ENCODE measurements around the gene DCAF15.
A peak's percentile ranks its signal among the peaks of the same experiment; 100 is the strongest.

The DCAF15 gene

DNA sequence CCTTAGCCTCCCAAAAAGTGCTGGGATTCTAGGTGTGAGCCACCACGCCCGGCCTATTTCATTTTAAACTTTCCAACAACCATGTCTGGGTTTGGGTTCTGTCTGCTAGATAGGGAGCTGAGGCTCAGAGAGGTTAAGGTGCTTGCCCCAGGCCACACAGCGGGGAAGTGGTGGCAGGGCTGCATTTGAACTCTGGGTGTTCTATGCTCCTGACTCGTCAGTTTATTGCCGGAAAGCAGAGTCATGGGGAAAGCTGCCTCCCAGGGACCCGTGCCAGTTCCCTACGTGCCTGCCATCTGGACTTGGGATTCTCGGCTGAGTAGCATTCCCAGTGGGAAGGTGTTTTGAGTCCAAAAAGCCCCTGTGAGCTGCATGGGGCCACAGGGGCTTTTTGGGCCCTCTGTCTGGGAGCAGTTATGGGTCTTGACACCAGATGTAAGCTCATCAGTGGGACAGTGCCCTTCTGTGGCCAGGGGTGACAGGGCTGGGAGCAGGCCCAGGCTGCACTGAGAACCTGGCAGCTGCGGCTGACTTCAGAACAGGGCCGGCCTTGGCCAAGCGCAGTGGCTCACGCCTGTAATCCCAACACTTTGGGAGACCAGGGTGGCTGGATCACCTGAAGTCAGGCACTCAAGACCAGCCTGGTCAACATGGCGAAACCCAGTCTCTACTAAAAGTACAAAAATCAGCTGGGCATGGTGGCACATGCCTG, 42.9 kb downstream of the DCAF15 start:
- DNase-seq (ENCODE audit: low spot score), result peak; percentile 28

GRCh38 chr19:13995878-13996765, 43.8 kb downstream of the DCAF15 start:
- DNase-seq (ENCODE audit: low spot score), result no peak

DNA sequence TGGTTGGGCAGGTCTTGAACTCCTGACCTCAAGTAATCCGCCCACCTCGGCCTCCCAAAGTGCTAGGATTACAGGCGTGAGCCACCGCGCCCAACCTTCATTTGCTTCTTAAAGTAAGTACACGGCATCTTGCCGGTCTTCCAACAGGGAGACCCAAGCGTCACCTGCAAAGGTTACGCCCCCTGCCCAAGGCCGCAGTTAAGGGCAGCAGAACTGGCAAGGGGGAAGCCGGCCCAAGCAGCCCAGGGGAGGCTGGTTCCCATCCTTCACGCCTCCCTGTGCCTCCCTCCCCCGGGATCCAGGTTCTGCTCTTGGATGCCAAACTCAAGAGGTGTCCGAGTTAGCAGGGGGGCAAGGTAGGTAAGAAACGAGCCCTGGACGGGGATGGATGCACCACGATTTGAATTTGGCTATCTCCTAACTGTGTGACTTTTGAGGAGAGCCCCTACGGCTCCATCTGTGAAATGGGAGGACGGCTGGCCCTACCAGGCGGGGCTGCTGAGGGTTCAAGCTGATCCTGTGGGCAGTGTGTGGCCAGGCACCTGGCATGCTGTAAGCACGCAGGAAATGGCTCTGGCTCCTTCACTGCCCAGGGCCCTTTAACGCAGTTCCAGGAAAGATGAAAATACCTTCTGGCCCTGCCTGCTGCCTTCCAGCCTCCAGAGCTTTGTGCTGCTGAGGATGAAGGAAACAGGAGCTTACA, 44.8 kb downstream of the DCAF15 start:
- DNase-seq (ENCODE audit: low spot score), result no peak

DNA sequence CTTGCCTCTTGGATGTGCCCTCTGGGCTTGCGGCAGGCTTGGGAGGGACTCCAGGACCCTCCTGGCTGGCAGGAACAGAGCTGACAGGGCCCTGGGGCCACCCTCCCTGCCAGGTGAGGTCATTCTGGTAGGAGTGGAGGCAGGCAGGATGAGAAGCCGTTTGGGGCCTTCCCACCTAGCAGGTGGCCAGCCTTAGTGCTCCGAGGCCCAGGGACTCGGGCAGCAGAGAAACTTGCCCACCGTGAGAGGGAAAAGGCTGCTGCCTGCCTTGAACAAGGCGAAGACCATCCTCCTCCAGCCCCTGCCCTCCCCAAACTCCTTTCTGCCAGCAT, 45.3 kb downstream of the DCAF15 start:
- no peak for DNase-seq (ENCODE audit: low spot score)

GRCh38 chr19:13998426-13998825, 46.1 kb downstream of the DCAF15 start:
- DNase-seq (ENCODE audit: low spot score), result no peak

DNA sequence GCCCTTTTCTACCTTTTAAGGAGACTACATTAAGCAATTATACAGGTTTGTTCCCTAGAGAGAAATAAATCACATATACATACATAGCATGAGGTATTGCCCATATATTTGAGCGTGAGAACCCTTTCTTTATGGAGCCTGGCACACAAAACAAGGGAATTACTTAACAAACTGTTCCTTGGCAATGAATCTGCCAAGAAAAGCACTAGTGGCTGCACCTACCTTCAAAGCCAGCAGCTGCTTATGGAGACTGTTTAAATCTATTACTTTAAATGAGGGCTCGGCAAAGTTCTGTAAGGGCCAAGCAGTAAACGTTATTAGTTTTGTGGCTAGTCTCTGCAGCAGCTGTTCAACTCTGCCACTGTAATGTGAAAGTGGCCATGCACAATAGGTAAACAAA, 46.8 kb downstream of the DCAF15 start:
- no peak for DNase-seq (ENCODE audit: low spot score)

DNA sequence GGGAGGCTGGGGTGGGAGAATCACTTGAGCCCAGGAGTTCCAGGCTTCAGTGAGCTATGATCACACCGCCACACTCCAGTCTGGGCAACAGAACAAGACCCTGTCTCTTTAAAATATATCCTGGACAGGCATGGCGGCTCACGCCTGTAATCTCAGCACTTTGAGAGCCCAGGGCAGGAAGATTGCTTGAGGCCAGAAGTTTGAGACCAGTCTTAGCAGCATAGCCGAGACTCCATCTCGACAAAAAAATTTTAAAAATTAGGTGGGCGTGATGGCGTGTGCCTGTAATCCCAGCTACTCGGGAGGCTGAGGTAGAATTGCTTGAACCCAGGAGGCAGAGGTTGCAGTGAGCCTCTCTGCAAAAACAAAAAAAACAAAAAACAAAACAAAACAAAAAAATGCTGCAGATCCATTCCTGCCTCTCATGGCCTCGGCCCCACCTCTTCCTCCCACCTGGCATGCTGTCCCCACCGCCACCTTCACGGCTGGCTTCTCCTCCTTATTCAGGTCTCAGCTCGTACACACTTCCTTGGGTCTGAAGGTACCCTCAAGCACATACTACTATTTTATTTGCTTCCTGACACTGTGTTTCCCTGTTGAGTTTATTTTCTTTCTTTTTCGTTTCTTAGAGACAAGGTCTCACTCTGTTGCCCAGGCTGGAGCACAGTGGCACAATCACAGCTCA, 48.5 kb downstream of the DCAF15 start:
- DNase-seq (ENCODE audit: low spot score), result no peak

GRCh38 chr19:14002571-14003250, 50.4 kb downstream of the DCAF15 start:
- no peak for DNase-seq (ENCODE audit: low spot score)

GRCh38 chr19:14003251-14004055, 51.1 kb downstream of the DCAF15 start:
- DNase-seq (ENCODE audit: low spot score), result no peak

- DNase-seq (ENCODE audit: low spot score), result no peak
Observed at GRCh38 chr19:14004619-14005348, 52.5 kb downstream of the DCAF15 start.

- DNase-seq (ENCODE audit: low spot score), result peak; percentile 61
Observed at GRCh38 chr19:14005349-14006084, 53.2 kb downstream of the DCAF15 start.

DNA sequence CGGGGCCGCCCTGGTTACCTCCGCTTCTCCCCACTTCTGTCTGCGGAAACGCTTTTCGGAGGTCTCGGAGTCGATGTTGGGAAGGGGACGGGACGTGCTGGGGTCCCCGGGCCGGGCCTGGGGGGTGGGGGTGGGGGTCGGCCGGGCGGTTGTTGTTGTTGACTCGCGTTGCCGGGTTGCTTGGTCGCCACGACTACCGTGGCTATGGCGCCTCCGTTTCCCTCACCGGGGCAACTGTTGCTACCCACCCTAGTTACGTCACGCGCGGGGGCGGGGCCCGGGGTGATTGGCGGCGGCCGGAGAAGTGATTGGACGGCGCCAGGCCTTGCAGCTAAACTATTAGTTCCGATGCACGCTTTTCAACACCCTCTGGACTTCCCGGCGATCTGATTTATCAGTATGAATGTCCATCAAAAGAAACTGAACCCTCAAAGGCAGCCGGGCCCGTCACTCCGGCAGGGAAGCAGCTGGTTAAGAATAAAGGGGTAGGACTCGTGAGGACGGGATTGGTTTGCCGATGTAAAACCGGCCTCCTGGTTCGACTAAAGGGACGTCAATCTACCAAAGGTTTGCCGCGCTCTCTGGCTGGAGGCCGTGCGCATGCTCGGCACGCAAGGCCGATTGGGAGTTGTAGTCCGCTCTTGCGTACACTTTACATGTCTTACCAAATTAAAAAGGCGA, 53.9 kb downstream of the DCAF15 start, which contains the start of gene RFX1:
Gene RFX1 (minus strand): TSS at position 236 of the 681 bp plus-strand sequence. CDS start 12,477 bp downstream, outside the sequence.
- peak; percentile 100 for DNase-seq (ENCODE audit: low spot score)

DNA sequence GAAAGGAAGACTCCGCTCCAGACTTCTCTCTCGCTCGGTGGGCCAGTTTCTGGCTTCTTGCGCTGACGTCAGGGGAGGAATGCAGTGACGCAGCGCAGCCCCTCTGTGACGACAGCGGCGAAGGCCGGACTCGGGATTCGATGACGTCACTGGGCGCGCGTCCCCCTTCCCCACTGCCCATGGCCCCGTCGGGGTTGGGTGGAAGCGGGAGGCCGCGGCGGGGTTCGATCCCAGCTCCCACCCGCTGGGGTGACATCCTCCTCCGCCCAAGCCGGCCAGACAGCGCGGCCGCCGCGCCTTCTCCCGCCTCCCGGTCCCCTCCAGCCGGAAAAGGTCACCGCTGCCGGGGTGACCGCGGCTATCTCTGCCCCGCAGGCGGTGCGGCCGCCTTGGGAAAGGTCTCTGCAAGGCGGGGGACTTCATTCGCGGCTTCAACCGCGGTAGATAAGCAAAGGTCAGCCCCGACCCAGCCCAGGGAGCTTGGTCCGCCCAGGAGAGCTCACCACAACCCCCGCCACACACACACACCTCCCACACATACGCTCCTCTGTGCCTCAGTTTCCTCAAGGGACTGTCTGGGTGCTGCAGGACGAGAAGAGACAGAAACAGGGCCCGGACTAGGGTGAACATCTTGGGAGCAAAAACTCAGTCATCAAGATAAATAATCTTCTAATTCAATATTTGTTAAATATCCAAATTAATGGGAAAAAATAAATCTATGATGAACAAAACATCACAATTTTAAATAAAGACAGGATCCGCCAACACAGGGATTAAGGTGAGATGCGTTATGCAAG, 54.7 kb downstream of the DCAF15 start:
- no peak for DNase-seq (ENCODE audit: low spot score)
